ENCODE measurements around the gene APOBR.
"Not testable (repeated sequence)": the region's sequence is repeated elsewhere in the genome, so short reads cannot be mapped to it uniquely, and the experiment has no call there.

Gene APOBR

GRCh38 chr16:28498666-28499381, 4.4 kb downstream of the APOBR start:
- DNase-seq: no peak

- DNase-seq: no peak
Measured at GRCh38 chr16:28499854-28500253, 5.4 kb downstream of the APOBR start.

GRCh38 chr16:28500476-28501180, 6.2 kb downstream of the APOBR start:
- DNase-seq: not testable (repeated sequence)

- no peak for DNase-seq
Measured at GRCh38 chr16:28501258-28502232, 7.1 kb downstream of the APOBR start.

GRCh38 chr16:28502290-28502689, 7.8 kb downstream of the APOBR start:
- DNase-seq: no peak

GRCh38 chr16:28503470-28504259, 9.2 kb downstream of the APOBR start:
- no peak for DNase-seq

GRCh38 chr16:28504707-28505404, 10.4 kb downstream of the APOBR start:
- no peak for DNase-seq

- DNase-seq: no peak
Measured at GRCh38 chr16:28505489-28506137, 11.2 kb downstream of the APOBR start.

- DNase-seq: no peak
Measured at GRCh38 chr16:28511031-28511430, 16.6 kb downstream of the APOBR start.

- no peak for DNase-seq
Measured at GRCh38 chr16:28511801-28512789, 17.7 kb downstream of the APOBR start.

GRCh38 chr16:28513484-28514181, 19.2 kb downstream of the APOBR start:
- no peak for DNase-seq

GRCh38 chr16:28514246-28514645, 19.8 kb downstream of the APOBR start:
- no peak for DNase-seq

GRCh38 chr16:28520672-28521071, 26.2 kb downstream of the APOBR start:
- DNase-seq: no peak

- no peak for DNase-seq
Measured at GRCh38 chr16:28521436-28521835, 27.0 kb downstream of the APOBR start.

GRCh38 chr16:28522792-28523191, 28.3 kb downstream of the APOBR start:
- no peak for DNase-seq

- no peak for DNase-seq
Measured at GRCh38 chr16:28524681-28525171, 30.3 kb downstream of the APOBR start.

- no peak for DNase-seq
Measured at GRCh38 chr16:28526201-28527099, 32.0 kb downstream of the APOBR start.

All from activated naive CD4-positive, alpha-beta T cell treated with anti-CD3 and anti-CD28 coated beads, Interleukin-2, amount 50 U/mL, for 16 hours (primary cell).